ENCODE results near the gene NACC2.

GRCh38 chr9:136016572-136017288 is 78.4 kb downstream of the NACC2 start:
- TF ChIP-seq CTCF (IDR thresholded peaks at IDR 0.05) = no peak
- no peak for TF ChIP-seq EP300 (IDR thresholded peaks at IDR 0.05)

Measured in ovary (tissue), 3 donors.